Stimulated activated CD4-positive, alpha-beta T cell treated with anti-CD3 and anti-CD28 coated beads, Interleukin-4, amount 100 ng/mL, for 48 hours (primary cell): ENCODE results near the gene BEST4.
"Not testable (repeated sequence)": the region's sequence is repeated elsewhere in the genome, so short reads cannot be mapped to it uniquely, and the experiment has no call there.

Experiments used
- DNase-seq, 2 donors: peaks; one replicate each; pipeline ENCODE4 v3.0.0-alpha.2; 2020; ENCODE audit warnings: low read depth in 2 of 2

BEST4 gene

DNA sequence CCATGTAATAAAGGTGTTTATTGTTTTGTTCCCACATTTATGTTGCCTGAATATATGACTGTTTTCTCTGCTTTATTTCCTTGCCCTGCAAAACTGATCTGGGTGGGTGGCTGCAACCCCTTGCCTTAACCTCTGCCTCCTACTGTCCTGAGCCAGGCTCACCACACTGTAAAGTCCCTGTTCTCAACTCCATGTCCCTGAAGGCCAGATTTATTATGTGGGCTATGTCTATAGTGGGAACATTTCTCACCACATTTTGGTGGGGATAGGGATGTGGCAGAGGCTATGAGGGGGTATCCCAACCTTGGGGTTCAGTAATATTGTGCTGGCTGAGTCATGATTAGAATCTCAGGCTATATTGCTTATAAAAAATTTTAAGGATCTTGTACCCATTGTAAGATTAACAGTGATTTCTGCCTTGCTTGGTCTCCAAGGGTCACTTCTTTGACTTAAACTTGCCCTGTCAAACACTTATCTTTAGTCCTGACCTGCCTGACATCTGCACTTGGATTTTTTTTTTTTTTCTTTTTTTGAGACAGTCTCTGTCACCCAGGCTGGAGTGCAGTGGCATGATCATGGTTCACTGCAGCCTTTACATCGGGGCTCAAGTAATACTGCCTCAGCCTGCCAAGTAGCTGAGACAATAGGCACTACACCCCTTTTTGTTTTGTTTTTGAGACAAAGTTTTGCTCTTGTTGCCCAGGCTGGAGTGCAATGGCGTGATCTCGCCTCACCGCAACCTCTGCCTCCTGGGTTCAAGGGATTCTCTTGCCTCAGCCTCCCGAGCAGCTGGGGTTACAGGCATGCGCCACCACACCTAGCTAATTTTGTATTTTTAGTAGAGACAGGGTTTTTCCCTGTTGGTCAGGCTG is 9.0 kb downstream of the BEST4 start:
- no peak for DNase-seq

DNA sequence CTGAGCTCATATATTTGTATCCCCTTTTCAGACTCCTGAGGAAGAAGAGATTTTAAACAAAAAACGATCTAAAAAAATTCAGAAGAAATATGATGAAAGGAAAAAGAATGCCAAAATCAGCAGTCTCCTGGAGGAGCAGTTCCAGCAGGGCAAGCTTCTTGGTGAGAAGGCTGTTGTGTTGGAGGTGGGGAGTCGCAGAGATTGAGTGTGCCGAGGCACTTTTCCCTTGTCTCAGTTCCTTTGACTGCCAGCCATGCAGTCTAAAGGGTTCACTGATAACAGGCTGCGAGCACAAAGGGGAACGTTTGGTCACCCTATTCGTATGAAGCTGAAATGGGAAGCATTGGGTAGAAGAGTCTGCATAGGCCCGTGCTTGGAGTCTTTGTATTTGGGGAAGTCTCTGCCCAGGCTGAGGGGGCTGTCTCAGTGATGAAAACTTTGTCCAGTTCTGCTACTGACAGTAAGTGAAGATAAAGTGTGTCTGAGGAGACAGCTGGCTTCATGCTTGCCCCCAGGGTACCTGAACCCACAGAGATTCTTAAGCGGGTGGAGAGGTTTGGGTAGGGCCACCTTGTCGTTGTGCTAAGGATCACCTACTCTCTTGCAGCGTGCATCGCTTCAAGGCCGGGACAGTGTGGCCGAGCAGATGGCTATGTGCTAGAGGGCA is 9.9 kb downstream of the BEST4 start:
- DNase-seq, result no peak

DNA sequence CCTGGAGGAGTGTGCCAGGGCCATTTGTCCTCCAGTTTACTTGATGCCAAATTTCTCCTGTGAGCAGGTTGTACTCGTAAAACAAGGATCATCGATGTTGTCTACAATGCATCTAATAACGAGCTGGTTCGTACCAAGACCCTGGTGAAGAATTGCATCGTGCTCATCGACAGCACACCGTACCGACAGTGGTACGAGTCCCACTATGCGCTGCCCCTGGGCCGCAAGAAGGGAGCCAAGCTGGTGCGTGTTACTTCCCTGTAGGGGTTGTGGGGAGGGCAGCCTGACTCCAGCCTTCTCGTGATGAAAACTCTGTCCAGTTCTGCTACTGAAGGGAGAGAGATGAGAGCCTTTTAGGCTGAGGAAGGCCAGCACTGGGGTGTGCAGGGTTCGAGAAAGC is 10.4 kb downstream of the BEST4 start:
- no peak for DNase-seq

DNA sequence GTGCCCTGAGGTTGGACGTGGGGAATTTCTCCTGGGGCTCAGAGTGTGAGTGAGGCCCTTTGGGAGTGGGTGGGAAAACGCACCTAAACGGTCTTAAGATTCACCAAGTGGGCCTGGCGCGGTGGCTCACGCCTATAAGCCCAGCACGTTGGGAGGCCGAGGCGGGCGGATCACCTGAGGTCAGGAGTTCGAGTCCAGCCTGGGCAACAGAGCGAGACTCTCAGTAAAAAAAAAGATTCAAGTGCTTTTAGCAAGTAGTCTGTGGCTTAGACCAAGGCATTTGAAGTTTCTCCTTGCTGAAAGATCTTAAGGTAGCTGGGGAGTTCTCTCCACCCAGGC is 11.3 kb downstream of the BEST4 start:
- DNase-seq, result no peak

DNA sequence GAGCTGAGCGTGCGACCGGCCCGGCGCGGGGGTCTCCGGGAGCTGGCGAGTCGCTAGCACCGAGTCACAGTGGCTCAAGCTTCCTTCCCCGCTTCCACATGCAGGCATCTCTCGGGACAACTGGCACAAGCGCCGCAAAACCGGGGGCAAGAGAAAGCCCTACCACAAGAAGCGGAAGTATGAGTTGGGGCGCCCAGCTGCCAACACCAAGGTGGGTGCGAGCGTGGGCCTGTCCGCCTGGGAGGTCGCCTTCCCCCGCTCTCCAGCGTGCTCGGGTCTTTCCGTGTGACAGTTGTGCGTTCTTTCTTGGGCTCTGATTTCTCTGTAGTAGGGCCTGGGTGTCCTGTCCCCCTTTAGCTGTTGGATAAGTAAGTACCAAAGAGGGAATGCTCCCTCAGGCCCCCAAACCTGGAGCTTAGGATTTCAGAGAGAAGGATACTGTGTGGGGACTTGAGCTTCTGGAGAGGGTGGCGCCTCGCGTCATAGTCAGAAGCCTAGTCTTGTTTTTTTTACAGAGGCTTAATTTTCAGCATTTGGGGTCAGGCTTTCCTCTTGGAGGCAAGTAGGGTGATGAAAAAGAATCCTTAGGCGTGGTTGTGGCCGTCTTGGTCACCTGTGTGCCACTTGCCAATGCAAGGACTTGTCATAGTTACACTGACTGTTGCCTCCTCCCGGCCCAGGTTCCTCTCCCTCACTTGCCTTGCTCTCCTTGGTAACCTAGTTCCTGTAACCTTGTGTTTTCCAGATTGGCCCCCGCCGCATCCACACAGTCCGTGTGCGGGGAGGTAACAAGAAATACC is 11.8 kb downstream of the BEST4 start:
- DNase-seq, result no peak

DNA sequence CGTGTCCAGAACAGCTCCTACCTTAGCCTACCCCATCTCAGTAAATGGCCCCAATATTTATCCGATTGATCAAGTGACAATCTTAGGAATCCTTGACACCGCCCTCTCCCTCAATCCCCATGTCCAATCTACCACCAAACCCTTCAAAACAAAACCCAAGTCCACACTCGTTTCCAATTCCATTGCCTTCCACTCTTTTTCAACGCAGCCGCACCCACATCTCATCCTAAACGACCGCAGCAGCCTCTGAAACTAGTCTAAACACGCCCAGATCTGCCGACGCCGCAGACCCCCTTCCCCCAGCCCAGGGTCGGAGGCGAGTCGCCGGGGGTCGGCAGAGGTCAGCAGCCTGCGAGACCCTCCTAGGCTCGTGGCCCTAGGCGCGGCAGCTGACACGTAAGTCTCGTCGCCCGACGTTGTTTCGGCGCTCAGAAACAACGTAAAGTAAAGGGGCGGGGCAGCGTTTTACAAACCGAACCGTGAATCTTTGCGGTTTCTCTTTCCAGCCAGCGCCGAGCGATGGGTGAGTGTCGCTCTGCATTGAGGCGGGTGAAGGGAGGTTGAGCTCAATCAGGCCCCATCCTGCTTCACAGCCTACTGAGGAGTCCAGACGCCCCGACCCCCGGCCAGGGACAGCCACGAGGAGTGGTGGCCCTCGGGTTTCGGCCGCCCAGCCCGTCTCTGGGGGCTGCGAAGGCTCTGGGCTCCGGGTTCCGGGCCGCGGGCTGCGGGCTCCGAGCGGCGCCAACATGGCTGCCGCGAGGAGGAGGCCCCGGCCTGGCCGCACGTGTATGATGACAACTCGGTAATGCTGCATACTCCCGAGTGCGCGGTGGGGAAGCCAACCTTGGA is 12.7 kb downstream of the BEST4 start, which contains the start of gene RPS8:
Gene RPS8, plus strand, starts transcription at position 463 of the 852 bp plus-strand sequence. Its CDS starts 57 bp downstream, at position 520.
- peak; percentile 85 to 88 for DNase-seq

DNA sequence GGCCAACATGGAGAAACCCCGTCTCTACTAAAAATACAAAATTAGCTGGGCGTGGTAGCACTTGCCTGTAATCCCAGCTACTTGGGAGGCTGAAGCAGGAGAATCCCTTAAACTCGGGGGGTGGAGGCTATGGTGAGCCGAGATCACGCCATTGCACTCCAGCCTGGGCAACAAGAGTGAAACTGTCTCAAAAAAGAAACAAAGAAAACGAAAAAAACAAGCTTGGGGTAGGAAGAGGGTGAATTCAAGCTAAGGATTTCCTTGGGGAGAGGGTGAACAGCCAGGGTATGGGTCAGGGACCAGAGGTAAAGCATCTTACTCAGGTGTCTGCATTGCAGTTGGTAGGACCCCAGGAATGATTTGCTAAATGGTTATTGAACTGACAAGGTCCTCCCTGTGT is 21.5 kb downstream of the BEST4 start:
- DNase-seq, result not testable (repeated sequence)

DNA sequence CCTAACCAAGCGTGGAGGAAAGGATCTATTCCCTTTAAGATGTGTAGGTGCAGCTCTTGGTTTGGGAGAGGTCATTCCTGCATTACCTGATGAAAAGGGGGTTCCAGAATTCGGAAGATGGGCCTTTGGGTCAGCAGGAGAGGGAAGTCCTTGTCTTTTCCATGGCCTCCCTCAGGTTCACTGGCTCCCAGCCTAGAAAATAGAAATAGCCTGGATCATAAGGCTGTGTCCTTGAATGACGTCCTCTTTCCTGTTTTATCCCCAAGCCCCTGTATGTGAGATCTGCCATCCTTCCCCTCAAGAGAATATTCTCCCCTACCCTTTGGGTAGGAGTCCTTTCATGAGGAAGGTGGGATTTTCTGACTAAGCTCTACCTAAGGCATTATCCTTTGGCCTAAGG is 27.1 kb downstream of the BEST4 start:
- no peak for DNase-seq

DNA sequence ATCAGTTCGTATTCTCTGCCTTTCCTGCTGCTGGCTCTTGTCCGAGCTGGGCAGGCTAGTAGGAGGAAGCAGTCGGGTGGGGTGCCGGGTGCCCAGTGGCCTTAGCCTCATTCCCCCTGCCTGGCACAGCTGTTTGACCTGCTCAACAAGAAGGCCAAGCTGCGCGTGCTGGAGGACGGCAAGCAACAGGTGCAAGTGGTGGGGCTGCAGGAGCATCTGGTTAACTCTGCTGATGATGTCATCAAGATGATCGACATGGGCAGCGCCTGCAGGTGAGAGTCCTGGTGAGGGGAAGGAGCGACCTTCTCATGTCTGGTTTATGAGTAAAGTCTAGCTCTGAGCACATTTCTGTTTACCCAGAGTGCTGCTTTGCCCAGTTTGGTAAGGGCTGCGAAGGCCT is 28.9 kb downstream of the BEST4 start:
- no peak for DNase-seq

DNA sequence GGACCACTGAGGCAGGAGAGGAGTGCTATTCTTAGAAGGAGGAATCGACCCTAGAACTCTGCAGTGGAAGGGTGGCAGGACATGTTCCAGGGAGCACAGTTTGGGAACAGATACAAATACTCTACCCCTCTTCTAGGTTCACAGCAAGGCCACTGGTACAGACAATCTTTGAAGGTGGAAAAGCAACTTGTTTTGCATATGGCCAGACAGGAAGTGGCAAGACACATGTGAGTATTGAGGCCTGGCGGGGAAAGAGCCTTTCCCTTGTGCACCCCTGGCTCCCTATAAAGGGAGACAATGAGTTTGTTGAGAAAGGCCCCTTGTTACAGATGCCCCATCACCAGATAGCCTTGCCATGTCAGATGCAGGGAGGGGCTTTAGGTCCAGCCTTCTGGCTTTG is 30.6 kb downstream of the BEST4 start:
- no peak for DNase-seq

DNA sequence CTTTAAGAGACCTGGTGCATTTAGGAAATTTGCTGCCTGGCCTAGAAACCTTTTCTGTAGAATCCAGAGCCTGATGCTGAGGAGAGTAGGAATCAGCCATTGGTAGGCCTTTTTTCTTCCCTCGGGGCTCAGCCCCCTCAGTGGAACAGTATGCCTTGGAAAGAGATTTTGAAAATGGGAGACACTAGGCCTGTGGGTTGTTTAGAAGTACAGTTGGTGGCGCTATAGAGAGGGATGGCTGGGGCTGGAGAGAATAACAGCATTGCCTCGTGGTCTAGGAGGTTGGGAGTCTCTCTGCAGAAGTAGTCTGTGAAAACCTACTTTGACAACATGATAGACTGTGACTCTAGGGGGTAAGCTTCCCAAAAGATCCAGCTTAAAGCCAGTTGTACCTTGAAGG is 40.1 kb downstream of the BEST4 start:
- DNase-seq, result no peak

DNA sequence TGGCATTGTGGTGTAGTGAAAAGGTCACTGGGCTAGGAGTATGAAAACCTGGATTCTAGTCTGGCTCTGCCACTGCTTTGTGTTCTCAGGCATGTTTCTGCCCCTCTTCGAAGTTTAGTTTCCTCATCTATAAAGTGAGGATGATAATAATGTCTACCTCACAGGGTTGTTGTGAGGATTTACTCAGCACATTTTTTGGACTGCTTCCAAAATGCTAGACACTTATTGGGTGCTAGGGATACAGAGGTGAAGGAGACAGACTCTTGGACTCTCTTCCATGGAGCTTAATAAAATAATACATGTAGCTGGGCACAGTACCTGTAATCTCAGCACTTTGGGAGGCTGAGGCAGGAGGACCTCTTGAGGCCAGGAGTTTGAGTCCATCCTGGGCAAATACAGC is 44.8 kb downstream of the BEST4 start:
- DNase-seq, result no peak

DNA sequence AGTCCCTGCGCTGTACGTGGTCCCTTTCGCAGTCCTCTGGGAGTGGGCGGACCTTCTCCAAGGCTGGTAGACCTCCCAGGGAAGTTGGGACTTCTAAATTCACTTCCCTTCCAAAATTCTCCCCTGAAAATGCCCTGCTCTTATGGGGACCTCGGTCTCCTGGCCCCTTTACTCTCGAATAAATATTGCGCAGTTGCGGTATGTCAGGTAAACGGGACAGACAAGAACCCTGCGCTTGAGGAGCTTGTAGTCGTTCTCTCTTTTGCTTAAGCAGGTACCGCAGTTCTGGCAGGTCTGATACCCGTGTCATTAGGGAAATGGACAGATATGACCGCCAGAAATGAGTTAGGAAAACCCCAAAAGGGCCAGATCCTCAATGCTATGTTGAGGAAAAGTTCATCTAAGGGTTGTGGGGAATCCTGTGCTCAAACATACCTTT is 47.8 kb downstream of the BEST4 start:
- no peak for DNase-seq

DNA sequence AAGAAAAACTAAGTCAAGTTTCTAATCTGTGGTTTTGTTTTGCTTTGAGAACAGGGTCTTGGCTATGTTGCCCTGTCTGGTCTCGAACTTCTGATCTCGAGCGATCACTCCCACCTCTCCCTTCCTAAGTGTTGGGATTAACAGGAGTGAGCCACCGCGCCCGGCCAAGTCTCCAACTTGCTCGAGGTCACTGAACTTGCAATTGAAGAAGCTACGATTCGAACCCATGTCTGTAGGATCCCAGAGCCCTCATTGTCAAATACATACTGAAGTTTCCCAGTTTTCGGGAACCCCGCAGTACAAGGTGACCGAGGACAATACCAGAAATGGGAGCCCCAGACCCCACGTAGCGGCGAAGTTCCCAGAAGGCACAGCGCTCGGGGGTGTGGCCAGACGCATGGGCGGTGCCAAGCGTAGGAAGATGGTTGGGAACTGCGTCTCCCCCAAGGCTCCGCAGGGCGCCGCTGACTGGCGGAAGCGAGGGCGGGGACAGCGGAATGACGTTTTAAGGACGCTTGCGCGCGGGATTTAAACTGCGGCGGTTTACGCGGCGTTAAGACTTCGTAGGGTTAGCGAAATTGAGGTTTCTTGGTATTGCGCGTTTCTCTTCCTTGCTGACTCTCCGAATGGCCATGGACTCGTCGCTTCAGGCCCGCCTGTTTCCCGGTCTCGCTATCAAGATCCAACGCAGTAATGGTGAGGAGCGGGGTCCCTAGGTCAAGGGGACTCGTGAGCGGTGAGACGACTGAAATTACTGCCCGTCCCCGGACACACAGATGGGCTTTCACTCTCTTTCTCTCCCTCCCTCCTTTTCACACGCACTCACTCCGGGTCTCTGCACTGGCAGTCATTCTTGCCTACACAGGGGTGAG is 48.4 kb downstream of the BEST4 start, which contains the start of gene KIF2C:
Gene KIF2C, plus strand, starts transcription at position 531 of the 872 bp plus-strand sequence. Its CDS starts 96 bp downstream, at position 627.
- DNase-seq, result peak; percentile 96 to 97

DNA sequence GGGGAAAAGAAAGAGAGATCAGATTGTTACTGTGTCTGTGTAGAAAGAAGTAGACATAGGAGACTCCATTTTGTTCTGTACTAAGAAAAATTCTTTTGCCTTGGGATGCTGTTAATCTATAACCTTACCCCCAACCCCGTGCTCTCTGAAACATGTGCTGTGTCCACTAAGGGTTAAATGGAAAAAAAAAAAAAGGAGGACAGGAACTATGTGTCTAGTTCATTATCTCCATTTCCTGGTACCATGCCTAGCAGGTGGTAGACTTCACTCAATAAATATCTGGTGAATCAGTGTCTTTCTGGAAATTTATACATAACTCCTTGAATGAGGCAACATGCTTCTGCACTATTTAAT is 49.0 kb downstream of the BEST4 start:
- DNase-seq, result not testable (repeated sequence)

DNA sequence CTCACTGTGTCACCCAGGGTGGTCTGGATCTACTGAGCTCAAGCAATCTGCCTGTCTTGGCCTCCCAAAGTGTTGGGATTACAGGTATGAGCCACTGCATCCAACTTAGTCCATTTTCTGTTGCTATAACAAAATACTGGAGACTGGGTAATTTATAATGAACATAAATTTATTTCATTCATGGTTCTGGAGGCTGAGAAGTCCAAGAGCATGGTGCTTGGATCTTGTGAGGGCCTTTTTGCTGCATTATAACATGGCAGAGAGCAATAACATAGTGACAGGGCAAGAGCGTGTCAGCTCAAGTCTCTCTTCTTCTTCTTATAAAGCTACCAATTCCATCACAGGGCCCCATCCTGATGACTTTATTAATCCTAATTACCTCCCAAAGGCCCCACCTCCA is 52.0 kb downstream of the BEST4 start:
- no peak for DNase-seq

DNA sequence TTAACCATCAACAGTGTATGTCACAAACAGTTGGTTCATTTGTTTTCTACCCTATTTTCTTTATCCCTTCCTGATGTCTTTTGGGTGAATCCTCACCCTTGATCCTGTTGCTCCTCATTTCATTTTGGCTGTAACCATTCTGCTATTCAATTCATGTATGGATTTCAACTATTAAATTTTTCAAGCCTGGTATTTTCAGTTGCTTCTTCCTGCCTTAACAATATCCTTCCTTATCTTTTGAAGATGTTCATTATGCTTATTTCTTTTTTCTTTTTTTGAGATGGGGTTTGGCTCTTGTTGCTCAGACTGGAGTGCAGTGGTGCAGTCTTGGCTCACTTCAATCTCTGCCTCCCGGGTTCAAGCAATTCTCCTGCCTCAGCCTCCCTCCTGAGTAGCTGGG is 54.2 kb downstream of the BEST4 start:
- no peak for DNase-seq
